Heart left ventricle (tissue), 13 donors: Measurements from ENCODE around the gene GGACT.

Experiments
- CTCF ChIP-seq, 12 donors: fragments of 200-600 bp; sonication (generic) in 4 of 12; IDR thresholded peaks; one replicate each; pipeline versions ENCODE4 v1.5.0 to v1.8.0; 2018 to 2022; ENCODE audit warnings: antibody characterized with exemption in 12 of 12, mild to moderate bottlenecking in 5 of 12
- POLR2A ChIP-seq, 2 donors: fragments of 450-650 bp; IDR thresholded peaks; one replicate each; pipeline ENCODE4 v1.6.1; 2017; ENCODE audit warnings: antibody characterized with exemption in 2 of 2, mild to moderate bottlenecking in 2 of 2, moderate library complexity in 2 of 2
- donor health status: ischemic (EF 13 %, LVEDD 7.1; RV severe dilation, severe dysfunction).
- donor health status: DM: no; HTN: yes; CAD: no.
- donor health status: DM: no; HTN: no; CAD: no.
- donor health status: ischemic (EF 25% LVEDD 6.9; RV normal size, moderate dysfunction).
- donor health status: ischemic (EF 25% LVEDD 5.7; RV mildly dilated, moderate dysfunction).
- donor health status: ischemic (EF 35%, LVEDD 5.7; RV mildly dilated, moderate dysfunction).
- donor health status: nonischemic (EF 11% LVEDD 7.7; RV severe dilation, severe dysfunction).
- donor health status: DM: yes; HTN: yes; CAD: no.
- donor health status: PGD.
- donor health status: ischemic (EF 29% LVEDD 5.4; RV normal size, mild dysfunction).
- donor health status: nonischemic (EF 23%, LVEDD 6.1; RV moderate dilation, normal function).

GRCh38 chr13:100528353-100528752 lies 60.2 kb downstream of the GGACT start:
- no peak for TF ChIP-seq CTCF (IDR thresholded peaks at IDR 0.05)
- no peak for TF ChIP-seq POLR2A (IDR thresholded peaks at IDR 0.05)
